Neural crest cell (in vitro differentiated cells): ENCODE results near the gene CFTR. TPM values are rescaled to one million over a fixed set of nuclear protein-coding genes. Genes with fewer than 3 reads are reported as not detected.

Experiments used
- DNase-seq: peaks from one replicate; pipeline ENCODE4 v3.0.0; 2021; ENCODE audit warnings: low read depth, mixed read lengths, low spot score
- H3K27ac Mint-ChIP-seq: one replicate; pipeline ENCODE4 v1.8.0; 2021; ENCODE audit warnings: mild to moderate bottlenecking, mixed read lengths; ENCODE audit not compliant: unreplicated experiment
- H3K27me3 Mint-ChIP-seq: 2 replicates; pipeline ENCODE4 v1.8.0; 2021; ENCODE audit warnings: low read depth, mild to moderate bottlenecking, mixed read lengths
- H3K36me3 Mint-ChIP-seq: 2 replicates; pipeline ENCODE4 v1.8.0; 2021; ENCODE audit warnings: low read depth, mild to moderate bottlenecking, mixed read lengths
- H3K4me1 Mint-ChIP-seq: 2 replicates; pipeline ENCODE4 v1.8.0; 2021; ENCODE audit warnings: mixed read lengths
- H3K4me3 Mint-ChIP-seq: one replicate; pipeline ENCODE4 v1.8.0; 2021; ENCODE audit warnings: mild to moderate bottlenecking, mixed read lengths
- H3K9me3 Mint-ChIP-seq: 2 replicates; pipeline ENCODE4 v1.8.0; 2021; ENCODE audit warnings: mixed read lengths
- CTCF ChIP-seq: fragments of 200-600 bp; sonication (generic); conservative IDR thresholded peaks from 2 replicates; pipeline ENCODE4 v1.5.0; 2021; ENCODE audit warnings: antibody characterized with exemption, mild to moderate bottlenecking
- total RNA-seq: library from RNA; stranded (reverse); gene quantifications from 2 replicates; pipeline ENCODE4 v1.2.1, GENCODE V29; 2021

The CFTR gene
- total RNA-seq, 1 donor from 2014 or later: not detected

GRCh38 chr7:117610396-117610795 is 130.6 kb downstream of the CFTR start:
- Mint-ChIP-seq H3K9me3 (no peaks in the 10 kb centered on the region), H3K4me1 (no peaks in the 10 kb centered on the region), H3K27me3 (no peaks in the 10 kb centered on the region), H3K4me3 (no peak overlapping the region), H3K36me3 (no peaks in the 10 kb centered on the region), H3K27ac (no peak overlapping the region)
- TF ChIP-seq CTCF: no peak
- no peak for DNase-seq

GRCh38 chr7:117612637-117613036 is 132.8 kb downstream of the CFTR start:
- no peaks in the 10 kb centered on the region for H3K9me3 Mint-ChIP-seq
- no peak overlapping the region for H3K27ac Mint-ChIP-seq
- no peak for TF ChIP-seq CTCF
- no peaks in the 10 kb centered on the region for H3K27me3 Mint-ChIP-seq
- H3K4me3 Mint-ChIP-seq: no peak overlapping the region
- no peaks in the 10 kb centered on the region for H3K36me3 Mint-ChIP-seq
- no peak for DNase-seq
- H3K4me1 Mint-ChIP-seq: no peaks in the 10 kb centered on the region

- H3K4me3 Mint-ChIP-seq: no peak overlapping the region
- no peak overlapping the region for H3K27ac Mint-ChIP-seq
- H3K4me1 Mint-ChIP-seq: peaks cover 8% of the 10 kb centered on the region
- no peak for TF ChIP-seq CTCF
- no peak for DNase-seq
- peaks cover 2% of the 10 kb centered on the region for H3K27me3 Mint-ChIP-seq
- no peaks in the 10 kb centered on the region for H3K36me3 Mint-ChIP-seq
- H3K9me3 Mint-ChIP-seq: peaks cover 3% of the 10 kb centered on the region
Measured at GRCh38 chr7:117616694-117617093, 136.9 kb downstream of the CFTR start.

- Mint-ChIP-seq H3K4me3 (no peak overlapping the region), H3K4me1 (peaks cover 16% of the 10 kb centered on the region), H3K9me3 (peaks cover 3% of the 10 kb centered on the region), H3K27me3 (peaks cover 2% of the 10 kb centered on the region), H3K27ac (no peak overlapping the region), H3K36me3 (no peaks in the 10 kb centered on the region)
- no peak for TF ChIP-seq CTCF
- no peak for DNase-seq
Measured at GRCh38 chr7:117619681-117620080, 139.9 kb downstream of the CFTR start.

- no peak overlapping the region for H3K27ac Mint-ChIP-seq
- no peak overlapping the region for H3K4me3 Mint-ChIP-seq
- no peaks in the 10 kb centered on the region for H3K36me3 Mint-ChIP-seq
Measured at GRCh38 chr7:117621075-117621618, 141.3 kb downstream of the CFTR start.

More at GRCh38 chr7:117621075-117621618, 141.3 kb downstream of the CFTR start:
- DNase-seq: no peak
- H3K27me3 Mint-ChIP-seq: peaks cover 2% of the 10 kb centered on the region
- TF ChIP-seq CTCF: no peak
- peaks cover 3% of the 10 kb centered on the region for H3K9me3 Mint-ChIP-seq
- peaks cover 16% of the 10 kb centered on the region for H3K4me1 Mint-ChIP-seq
